H1 (cell line): Measurements from ENCODE around the gene CLDN12. TPM values are rescaled to one million over a fixed set of nuclear protein-coding genes. Genes with fewer than 3 reads are reported as not detected.

Source experiments
- CTCF ChIA-PET: fragments of 300-600 bp; sonication (Branson Sonifier 250); formaldehyde crosslinking; loops from one replicate; lab custom pipeline; 2021; ENCODE audit not compliant: partially characterized antibody; lab: Charles Lee
- POLR2A ChIA-PET: fragments of 300-600 bp; sonication (Branson Sonifier 250); formaldehyde crosslinking; loops from one replicate; lab custom pipeline; 2021; ENCODE audit warnings: inconsistent platforms; ENCODE audit not compliant: partially characterized antibody; lab: Charles Lee
- DNase-seq, 2 experiments: peaks; one replicate each; pipeline versions ENCODE4 v3.0.0 to v3.0.0-alpha.2; 2010 to 2022; ENCODE audit warnings: low spot score in 2 of 2, low read depth in 1 of 2, mixed read lengths in 1 of 2
- FAIRE-seq: peaks from 2 replicates; lab custom pipeline; 2011; peaks lifted over from hg19 to GRCh38; lab: Jason Lieb, UNC
- H2AFZ ChIP-seq: 2 replicates; pipeline ENCODE4 v1.8.1; 2012; ENCODE audit warnings: low read length, inconsistent platforms
- H2AK5ac ChIP-seq: 2 replicates; pipeline ENCODE4 v1.6.1; 2013; ENCODE audit warnings: low read depth, low read length
- H2BK120ac ChIP-seq: replicated peaks from 2 replicates; pipeline ENCODE3; 2013; ENCODE audit warnings: low read depth, low read length, inconsistent platforms
- H2BK12ac ChIP-seq: 2 replicates; pipeline ENCODE4 v1.6.1; 2013; ENCODE audit warnings: low read depth, low read length
- H2BK15ac ChIP-seq: 2 replicates; pipeline ENCODE4 v1.6.1; 2013; ENCODE audit warnings: low read length
- H2BK20ac ChIP-seq: 2 replicates; pipeline ENCODE4 v1.6.1; 2013; ENCODE audit warnings: low read length
- H2BK5ac ChIP-seq: 2 replicates; pipeline ENCODE4 v1.6.1; 2013; ENCODE audit warnings: low read depth, low read length
- H3K14ac ChIP-seq: 2 replicates; pipeline ENCODE4 v1.6.1; 2013; ENCODE audit warnings: inconsistent platforms; ENCODE audit not compliant: insufficient read length
- H3K18ac ChIP-seq: 2 replicates; pipeline ENCODE4 v1.6.1; 2013; ENCODE audit warnings: low read length; ENCODE audit errors: extremely low read depth
- H3K23ac ChIP-seq: 2 replicates; pipeline ENCODE4 v1.6.1; 2013; ENCODE audit warnings: inconsistent platforms; ENCODE audit not compliant: insufficient read length
- H3K23me2 ChIP-seq: 2 replicates; pipeline ENCODE4 v1.6.1; 2013; ENCODE audit warnings: low read depth, low read length
- H3K27ac ChIP-seq: 2 replicates; pipeline ENCODE4 v1.6.1; 2011; ENCODE audit warnings: low read depth, low read length, inconsistent platforms
- H3K27me3 ChIP-seq, 4 experiments: replicated peaks in 1 of 4; 1 replicate in 1 of 4; 2 replicates in 3 of 4; pipeline versions ENCODE4 v1.6.1 to v1.8.1; 2011 to 2013; ENCODE audit warnings: low read length in 3 of 4, mild to moderate bottlenecking in 3 of 4, inconsistent platforms in 2 of 4, mixed read lengths in 2 of 4, moderate library complexity in 1 of 4; ENCODE audit not compliant: control insufficient read depth in 3 of 4, insufficient read depth in 3 of 4; ENCODE audit errors: extremely low read depth in 1 of 4
- H3K36me3 ChIP-seq, 4 experiments: 2 replicates each; pipeline versions ENCODE4 v1.6.1 to v1.8.1; 2011 to 2013; ENCODE audit warnings: mild to moderate bottlenecking in 4 of 4, low read length in 3 of 4, moderate library complexity in 2 of 4, control low read depth in 1 of 4, inconsistent platforms in 1 of 4; ENCODE audit not compliant: insufficient read depth in 4 of 4, control insufficient read depth in 2 of 4
- H3K4ac ChIP-seq: replicated peaks from 2 replicates; pipeline ENCODE3; 2013; ENCODE audit warnings: low read length, low read depth, mixed read lengths, inconsistent platforms; ENCODE audit not compliant: insufficient read length
- H3K4me1 ChIP-seq, 4 experiments: replicated peaks in 1 of 4; 1 replicate in 1 of 4; 2 replicates in 3 of 4; pipeline versions ENCODE4 v1.6.1 to v1.8.1; 2011 to 2013; ENCODE audit warnings: low read length in 3 of 4, inconsistent platforms in 2 of 4, mixed read lengths in 1 of 4; ENCODE audit not compliant: insufficient read depth in 4 of 4, control insufficient read depth in 3 of 4
- H3K4me2 ChIP-seq, 2 experiments: 2 replicates each; pipeline versions ENCODE4 v1.6.1 to v1.8.1; 2011 to 2013; ENCODE audit warnings: low read depth in 2 of 2, low read length in 2 of 2, control low read depth in 1 of 2, inconsistent platforms in 1 of 2, mild to moderate bottlenecking in 1 of 2; ENCODE audit not compliant: insufficient read depth in 1 of 2
- H3K4me3 ChIP-seq, 4 experiments: fragments of 200-600, 300-600 bp in 1 of 4; sonication (generic), shearing (Covaris generic), sonication (Bioruptor Twin) in 1 of 4; 2 replicates each; pipeline versions ENCODE4 v1.5.1 to v1.8.1; 2011 to 2016; ENCODE audit warnings: low read length in 4 of 4, low read depth in 3 of 4, control low read depth in 2 of 4, inconsistent platforms in 2 of 4, mild to moderate bottlenecking in 2 of 4, mixed read lengths in 1 of 4, moderate library complexity in 1 of 4; ENCODE audit not compliant: insufficient read depth in 2 of 4; ENCODE audit errors: extremely low read depth in 1 of 4
- H3K56ac ChIP-seq: replicated peaks from 2 replicates; pipeline ENCODE3; 2013; ENCODE audit warnings: low read depth, mild to moderate bottlenecking, mixed read lengths, low read length, inconsistent platforms; ENCODE audit not compliant: insufficient read length
- H3K79me1 ChIP-seq: 2 replicates; pipeline ENCODE4 v1.6.1; 2013; ENCODE audit warnings: low read depth, low read length, control low read depth
- H3K79me2 ChIP-seq, 2 experiments: 2 replicates each; pipeline versions ENCODE4 v1.6.1 to v1.8.1; 2012 to 2013; ENCODE audit warnings: low read length in 2 of 2, mild to moderate bottlenecking in 2 of 2, inconsistent platforms in 1 of 2; ENCODE audit not compliant: insufficient read depth in 2 of 2, control insufficient read depth in 1 of 2
- H3K9ac ChIP-seq, 4 experiments: replicated peaks in 1 of 4; 1 replicate in 1 of 4; 2 replicates in 3 of 4; pipeline versions ENCODE4 v1.6.1 to v1.8.1; 2011 to 2013; ENCODE audit warnings: low read depth in 3 of 4, low read length in 3 of 4, control low read depth in 2 of 4, mild to moderate bottlenecking in 2 of 4, moderate library complexity in 2 of 4, inconsistent platforms in 1 of 4; ENCODE audit errors: extremely low read depth in 1 of 4
- H3K9me3 ChIP-seq, 2 experiments: 2 replicates each; pipeline versions ENCODE4 v1.6.1 to v1.8.1; 2012 to 2013; ENCODE audit warnings: mild to moderate bottlenecking in 2 of 2, moderate library complexity in 2 of 2, control low read depth in 1 of 2, inconsistent platforms in 1 of 2, low read depth in 1 of 2, low read length in 1 of 2, mixed read lengths in 1 of 2; ENCODE audit not compliant: insufficient read depth in 2 of 2
- H4K20me1 ChIP-seq, 2 experiments: replicated peaks in 1 of 2; 2 replicates each; pipeline versions ENCODE3 to v1.8.1; 2011 to 2013; ENCODE audit warnings: inconsistent platforms in 2 of 2, low read length in 2 of 2, mild to moderate bottlenecking in 1 of 2; ENCODE audit not compliant: insufficient read depth in 2 of 2, control insufficient read depth in 1 of 2
- H4K5ac ChIP-seq: 2 replicates; pipeline ENCODE4 v1.6.1; 2013; ENCODE audit warnings: low read length, low read depth, mixed read lengths, inconsistent platforms; ENCODE audit not compliant: insufficient read length
- H4K8ac ChIP-seq: 2 replicates; pipeline ENCODE4 v1.8.0; 2013; ENCODE audit warnings: mild to moderate bottlenecking, moderate library complexity, low read length, inconsistent platforms; ENCODE audit not compliant: insufficient read depth; ENCODE audit errors: extremely low read depth
- H4K91ac ChIP-seq: replicated peaks from 2 replicates; pipeline ENCODE3; 2013; ENCODE audit warnings: low read length, mixed read lengths, inconsistent platforms; ENCODE audit not compliant: insufficient read length
- BCL11A ChIP-seq, 2 experiments: IDR thresholded peaks; one replicate each; pipeline ENCODE4 v1.6.1; 2011; ENCODE audit warnings: low read depth in 2 of 2, low read length in 2 of 2, mild to moderate bottlenecking in 2 of 2
- CBX8 ChIP-seq: fragments of 300-800, 300-1000 bp; sonication (generic); IDR thresholded peaks from 2 replicates; pipeline ENCODE4 v1.7.1; 2016; ENCODE audit warnings: low read depth, low read length, borderline replicate concordance
- CTBP2 ChIP-seq: IDR thresholded peaks from 2 replicates; pipeline ENCODE4 v1.7.0; 2011; ENCODE audit warnings: borderline replicate concordance, mild to moderate bottlenecking, moderate library complexity, mixed read lengths, low read length; ENCODE audit not compliant: insufficient read depth, insufficient read length
- HDAC2 ChIP-seq, 2 experiments: fragments of 300-600 bp in 1 of 2; sonication (generic) in 1 of 2; IDR thresholded peaks; 2 replicates each; pipeline ENCODE4 v1.6.1; 2011 to 2012; ENCODE audit warnings: low read depth in 2 of 2, low read length in 2 of 2, mild to moderate bottlenecking in 2 of 2, moderate library complexity in 2 of 2, borderline replicate concordance in 1 of 2, inconsistent platforms in 1 of 2
- RAD21 ChIP-seq, 2 experiments: IDR thresholded peaks in 1 of 2; conservative IDR thresholded peaks in 1 of 2; 2 replicates each; pipeline ENCODE4 v1.6.1; 2011; ENCODE audit warnings: low read depth in 2 of 2, low read length in 2 of 2, improper control_type of control experiment in 1 of 2, inconsistent platforms in 1 of 2, mild to moderate bottlenecking in 1 of 2, moderate library complexity in 1 of 2
- RBBP5 ChIP-seq: IDR thresholded peaks from 2 replicates; pipeline ENCODE4 v1.7.1; 2012; ENCODE audit warnings: low read depth, mild to moderate bottlenecking, inconsistent platforms, low read length, moderate library complexity, borderline replicate concordance
- SP4 ChIP-seq: IDR thresholded peaks from 2 replicates; pipeline ENCODE4 v1.6.1; 2012; ENCODE audit warnings: low read length, inconsistent platforms
- SRF ChIP-seq: IDR thresholded peaks from 2 replicates; pipeline ENCODE4 v1.6.1; 2011; ENCODE audit warnings: mild to moderate bottlenecking, low read depth, low read length, moderate library complexity
- WGBS, 2 experiments: shearing (Covaris generic) in 1 of 2; methylation state at CpG; one replicate each; pipeline versions ENCODE4 v1.1.6 to v1.1.7; 2013 to 2015; ENCODE audit warnings: low lambda C conversion rate in 2 of 2, mixed read lengths in 2 of 2, inconsistent platforms in 1 of 2, low coverage in 1 of 2, missing lambda C conversion rate in 1 of 2; ENCODE audit not compliant: insufficient replicate concordance in 2 of 2, insufficient coverage in 1 of 2, insufficient read length in 1 of 2; ENCODE audit errors: extremely low coverage in 1 of 2, missing lambda C conversion rate in 1 of 2; 5-methylcytosine and 5-hydroxymethylcytosine counted together
- polyA plus RNA-seq, 7 experiments: library from polyadenylated mRNA; depleted of rRNA in 3 of 7; stranded (reverse) in 5 of 7; unstranded in 2 of 7; fragments of >200 nt in 5 of 7; fragments of 200-250 nt in 2 of 7; gene quantifications; 1 replicate in 5 of 7; 2 replicates in 1 of 7; 4 replicates in 1 of 7; pipeline versions ENCODE4 v1.2.1 to v1.2.3, GENCODE V29; 2011 to 2013; ENCODE audit warnings: missing spikeins in 2 of 7, mixed read lengths in 2 of 7
- total RNA-seq: library from RNA; stranded (reverse); fragmentation: NEBNext Ultra II Directional; extraction: Animal tissue kit (Norgen Biotek cat#: 25700); gene quantifications from 2 replicates; pipeline ENCODE4 v1.2.1, GENCODE V29; 2021
- TF ChIP-seq, protein P1 (sequence below), 3 experiments: IDR thresholded peaks; 1 replicate in 2 of 3; 2 replicates in 1 of 3; pipeline versions ENCODE4 v1.5.1 to v1.6.1; 2011; ENCODE audit warnings: low read length in 3 of 3, mild to moderate bottlenecking in 3 of 3, inconsistent platforms in 2 of 3, low read depth in 1 of 3, moderate library complexity in 1 of 3; ENCODE audit not compliant: insufficient read depth in 1 of 3; ENCODE audit errors: control extremely low read depth in 1 of 3

Gene CLDN12
- total and polyA plus RNA-seq, 2 of the 8 experiments (the other 6 are each of a cell fraction or from before 2014, with no cell fraction given), result 49.2 to 127 TPM

DNA sequence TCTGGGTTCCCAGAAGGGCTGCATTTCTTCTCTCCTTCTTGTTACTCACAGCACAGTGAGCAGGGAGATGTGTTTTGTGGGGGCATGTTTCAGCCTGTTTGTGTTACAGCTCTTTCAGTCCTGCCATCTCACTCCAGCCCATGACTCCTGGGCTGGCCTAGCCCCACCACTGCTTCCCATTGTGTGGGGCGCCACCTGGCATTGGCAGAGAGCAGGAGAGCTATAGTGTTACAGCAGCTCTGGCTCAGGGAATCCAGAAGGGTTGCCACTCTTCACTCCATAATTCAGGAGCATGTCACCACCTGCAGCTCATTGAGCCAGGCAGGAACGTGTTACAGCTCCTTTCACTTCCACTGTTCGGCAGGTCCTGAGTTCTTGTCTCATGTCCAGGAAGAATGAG lies 30.0 kb downstream of the CLDN12 start:
- no peak overlapping the region for H4K8ac ChIP-seq
- H3K27me3 ChIP-seq, result no peaks in the 10 kb centered on the region
- CTCF ChIA-PET, result interaction anchor here (0.7 to 2.5 kb wide), 5 partner anchors 18 to 276 kb away, joined by 3 to 8 read pairs (median 3); no protein-coding TSS in a partner anchor
- 60% methylated on average over 3 of the region's 3 CpGs; no CpG with 5 or more reads in 1 of the 2 experiments for WGBS, 2 experiments
- FAIRE-seq (no peak), DNase-seq (no peak)
- no peaks in the 10 kb centered on the region for H4K20me1 ChIP-seq
- H3K36me3 ChIP-seq, result no peaks in the 10 kb centered on the region
- no peak overlapping the region for H2AK5ac ChIP-seq
- TF ChIP-seq CTBP2, result no peak
- TF ChIP-seq RAD21 (IDR thresholded peaks at IDR 0.05 in 1 of 2, conservative IDR thresholded peaks at IDR 0.05 in 1 of 2; ENCODE audit: low read depth in 2 of 2, low read length in 2 of 2), result peak in 1 of 2 experiments; percentile 16; a peak in 1 of 4 replicates
- no peak for TF ChIP-seq SRF
- no peak for TF ChIP-seq SP4
- TF ChIP-seq, protein P1, sequence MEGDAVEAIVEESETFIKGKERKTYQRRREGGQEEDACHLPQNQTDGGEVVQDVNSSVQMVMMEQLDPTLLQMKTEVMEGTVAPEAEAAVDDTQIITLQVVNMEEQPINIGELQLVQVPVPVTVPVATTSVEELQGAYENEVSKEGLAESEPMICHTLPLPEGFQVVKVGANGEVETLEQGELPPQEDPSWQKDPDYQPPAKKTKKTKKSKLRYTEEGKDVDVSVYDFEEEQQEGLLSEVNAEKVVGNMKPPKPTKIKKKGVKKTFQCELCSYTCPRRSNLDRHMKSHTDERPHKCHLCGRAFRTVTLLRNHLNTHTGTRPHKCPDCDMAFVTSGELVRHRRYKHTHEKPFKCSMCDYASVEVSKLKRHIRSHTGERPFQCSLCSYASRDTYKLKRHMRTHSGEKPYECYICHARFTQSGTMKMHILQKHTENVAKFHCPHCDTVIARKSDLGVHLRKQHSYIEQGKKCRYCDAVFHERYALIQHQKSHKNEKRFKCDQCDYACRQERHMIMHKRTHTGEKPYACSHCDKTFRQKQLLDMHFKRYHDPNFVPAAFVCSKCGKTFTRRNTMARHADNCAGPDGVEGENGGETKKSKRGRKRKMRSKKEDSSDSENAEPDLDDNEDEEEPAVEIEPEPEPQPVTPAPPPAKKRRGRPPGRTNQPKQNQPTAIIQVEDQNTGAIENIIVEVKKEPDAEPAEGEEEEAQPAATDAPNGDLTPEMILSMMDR (IDR thresholded peaks at IDR 0.05; ENCODE audit: control extremely low read depth in 1 of 3, insufficient read depth in 1 of 3, low read depth in 1 of 3, low read length in 3 of 3), result peak; percentile 1 to 10 (median 6); a peak in 2 of 4 replicates
- TF ChIP-seq BCL11A (IDR thresholded peaks at IDR 0.05; ENCODE audit: low read depth in 2 of 2, low read length in 2 of 2), result no peak
- no peak for TF ChIP-seq RBBP5
- TF ChIP-seq HDAC2 (IDR thresholded peaks at IDR 0.05; ENCODE audit: borderline replicate concordance in 1 of 2, low read depth in 2 of 2, low read length in 2 of 2), result no peak
- no peak for TF ChIP-seq CBX8
- H3K4me2 ChIP-seq, result no peak overlapping the region
- H2BK5ac ChIP-seq, result no peak overlapping the region
- no peaks in the 10 kb centered on the region for H3K9me3 ChIP-seq
- H3K14ac ChIP-seq, result no peak overlapping the region
- no peak overlapping the region for H2BK20ac ChIP-seq
- no peaks in the 10 kb centered on the region for H3K79me1 ChIP-seq
- no peak overlapping the region for H2BK15ac ChIP-seq
- peak overlapping the region; percentile 52; the same call in 1 of the 2 replicates for H2AFZ ChIP-seq
- H4K5ac ChIP-seq, result no peak overlapping the region
- no peaks in the 10 kb centered on the region for H3K23me2 ChIP-seq
- H3K9ac ChIP-seq, result no peak overlapping the region
- H2BK120ac ChIP-seq, result no peak overlapping the region
- H3K4ac ChIP-seq, result no peak overlapping the region
- no peak overlapping the region for H3K27ac ChIP-seq
- H3K18ac ChIP-seq, result no peak overlapping the region
- H3K79me2 ChIP-seq, result no peaks in the 10 kb centered on the region
- no peak overlapping the region for H4K91ac ChIP-seq
- no peaks in the 10 kb centered on the region for H3K4me1 ChIP-seq
- POLR2A ChIA-PET, result no interaction called here
- no peak overlapping the region for H3K4me3 ChIP-seq
- H3K23ac ChIP-seq, result no peak overlapping the region
- H3K56ac ChIP-seq, result no peak overlapping the region
- H2BK12ac ChIP-seq, result no peak overlapping the region
